SH-SY5Y (cell line): ENCODE measurements around the gene SH3GL2.

Experiments
- GATA2 ChIP-seq: IDR thresholded peaks from 2 replicates; pipeline ENCODE4 v1.6.1; 2011; ENCODE audit warnings: mild to moderate bottlenecking, low read depth, low read length
- GATA3 ChIP-seq: IDR thresholded peaks from 2 replicates; pipeline ENCODE4 v1.6.1; 2011; ENCODE audit warnings: low read depth, mild to moderate bottlenecking, low read length, moderate library complexity

DNA sequence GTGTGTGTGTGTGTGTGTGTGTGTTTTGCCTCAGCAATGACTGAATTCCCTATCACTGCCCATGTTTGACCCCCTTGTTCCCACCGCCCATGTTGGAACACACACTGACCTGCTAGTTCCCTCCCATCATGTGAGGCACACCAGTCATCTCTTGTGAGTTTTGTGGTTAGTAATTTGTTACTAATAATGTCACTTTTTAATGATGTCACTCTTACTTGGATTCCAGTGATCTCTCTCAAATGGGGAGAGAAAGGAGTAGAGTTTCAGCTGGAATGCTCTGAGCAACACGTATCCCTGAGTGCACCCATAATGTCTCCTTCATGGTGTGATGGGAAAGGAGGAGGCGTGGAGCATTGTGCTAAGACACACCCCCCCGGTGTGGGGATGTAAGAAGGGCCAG, 172.6 kb downstream of the SH3GL2 start:
- TF ChIP-seq GATA2 (no peak), GATA3 (no peak)
